Peyer's patch (tissue), 4 donors: ENCODE data around the gene ABCC5. TPM values are rescaled to one million over a fixed set of nuclear protein-coding genes. Genes with fewer than 3 reads are reported as not detected.

Experiments
- DNase-seq, 3 donors: peaks; one replicate each; pipeline ENCODE4 v3.0.0-alpha.2; 2017 to 2019
- H3K27ac ChIP-seq, 4 donors: fragments of 200-600 bp; sonication (generic); one replicate each; pipeline ENCODE4 v1.5.1; 2016 to 2019
- H3K27me3 ChIP-seq, 2 donors: fragments of 200-600 bp; sonication (generic); one replicate each; pipeline ENCODE4 v1.5.1; 2019
- H3K36me3 ChIP-seq, 3 donors: fragments of 200-600 bp; sonication (generic); one replicate each; pipeline ENCODE4 v1.5.1; 2016 to 2019
- H3K4me1 ChIP-seq, 4 donors: fragments of 200-600 bp; sonication (generic); one replicate each; pipeline ENCODE4 v1.5.1; 2016 to 2019
- H3K4me3 ChIP-seq, 4 donors: fragments of 200-600 bp; sonication (generic); 1 replicate in 3 of 4; 2 replicates in 1 of 4; pipeline ENCODE4 v1.5.1; 2016 to 2019; ENCODE audit warnings: mild to moderate bottlenecking in 1 of 4
- H3K9me3 ChIP-seq, 4 donors: fragments of 200-600 bp; sonication (generic); one replicate each; pipeline ENCODE4 v1.5.1; 2016 to 2019; ENCODE audit warnings: mild to moderate bottlenecking in 1 of 4
- CTCF ChIP-seq, 6 experiments: fragments of 450-650 bp in 4 of 6; fragments of 200-600 bp in 2 of 6; sonication (generic) in 1 of 6; IDR thresholded peaks; one replicate each; pipeline ENCODE4 v1.5.1; 2017 to 2019; ENCODE audit warnings: antibody characterized with exemption in 6 of 6, mild to moderate bottlenecking in 3 of 6, moderate library complexity in 1 of 6
- POLR2A ChIP-seq, 2 donors: fragments of 450-650 bp; IDR thresholded peaks; one replicate each; pipeline ENCODE4 v1.5.1; 2017; ENCODE audit warnings: antibody characterized with exemption in 2 of 2, mild to moderate bottlenecking in 2 of 2, moderate library complexity in 2 of 2
- total RNA-seq, 4 donors: library from RNA; depleted of rRNA; stranded (reverse); fragments of >200 nt; gene quantifications; one replicate each; pipeline ENCODE4 v1.1.0, GENCODE V29; 2016

The ABCC5 gene
- total RNA-seq, 4 donors from 2014 or later: 54.0 to 95.7 (median 82.1) TPM

- DNase-seq: no peak
- no peak within 1 kb of the TSS for H3K4me3 ChIP-seq
- H3K4me1 ChIP-seq: no peaks in the 10 kb centered on the region
- no peaks in the 10 kb centered on the region for H3K36me3 ChIP-seq
- H3K9me3 ChIP-seq: no peaks in the 10 kb centered on the region
- H3K27ac ChIP-seq: no peak within 1 kb of the TSS
- TF ChIP-seq POLR2A (IDR thresholded peaks at IDR 0.05) (no peak), CTCF (IDR thresholded peaks at IDR 0.05) (no peak)
- H3K27me3 ChIP-seq: no peaks in the 10 kb centered on the region
Observed at GRCh38 chr3:184052767-184053166, 35.1 kb upstream of the ABCC5 start, which contains the start of gene HTR3C. HTR3C (plus strand) TSS chr3:184053047; CDS start chr3:184053081, 34 bp downstream.

GRCh38 chr3:184050217-184050847 is 32.6 kb upstream of the ABCC5 start:
- no peak overlapping the region for H3K27ac ChIP-seq
- no peaks in the 10 kb centered on the region for H3K4me1 ChIP-seq
- no peak overlapping the region for H3K4me3 ChIP-seq
- H3K27me3 ChIP-seq: no peaks in the 10 kb centered on the region
- no peak for DNase-seq
- H3K9me3 ChIP-seq: no peaks in the 10 kb centered on the region
- TF ChIP-seq POLR2A (IDR thresholded peaks at IDR 0.05) (no peak), CTCF (IDR thresholded peaks at IDR 0.05) (no peak)
- H3K36me3 ChIP-seq: no peaks in the 10 kb centered on the region

GRCh38 chr3:184045995-184046394 is 28.3 kb upstream of the ABCC5 start:
- H3K36me3 ChIP-seq: no peaks in the 10 kb centered on the region
- no peak for TF ChIP-seq POLR2A (IDR thresholded peaks at IDR 0.05)
- TF ChIP-seq CTCF (IDR thresholded peaks at IDR 0.05): no peak
- no peak overlapping the region for H3K27ac ChIP-seq
- no peaks in the 10 kb centered on the region for H3K9me3 ChIP-seq
- no peaks in the 10 kb centered on the region for H3K4me1 ChIP-seq
- no peak overlapping the region for H3K4me3 ChIP-seq
- no peaks in the 10 kb centered on the region for H3K27me3 ChIP-seq
- DNase-seq: no peak

GRCh38 chr3:184042617-184043016 is 24.9 kb upstream of the ABCC5 start:
- Histone ChIP-seq H3K36me3 (no peaks in the 10 kb centered on the region), H3K27ac (no peak overlapping the region), H3K9me3 (no peaks in the 10 kb centered on the region), H3K4me3 (no peak overlapping the region), H3K27me3 (no peaks in the 10 kb centered on the region), H3K4me1 (no peaks in the 10 kb centered on the region)
- TF ChIP-seq POLR2A (IDR thresholded peaks at IDR 0.05) (no peak), CTCF (IDR thresholded peaks at IDR 0.05) (no peak)
- DNase-seq: no peak

GRCh38 chr3:184040010-184040409 is 22.3 kb upstream of the ABCC5 start:
- Histone ChIP-seq H3K9me3 (no peaks in the 10 kb centered on the region), H3K27ac (no peak overlapping the region), H3K4me3 (no peak overlapping the region), H3K4me1 (no peaks in the 10 kb centered on the region), H3K27me3 (no peaks in the 10 kb centered on the region), H3K36me3 (no peaks in the 10 kb centered on the region)
- DNase-seq: no peak
- TF ChIP-seq POLR2A (IDR thresholded peaks at IDR 0.05) (no peak), CTCF (IDR thresholded peaks at IDR 0.05) (peak in 1 of 6 experiments; percentile 33)
